ENCODE data around the gene MMD. TPM values are rescaled to one million over a fixed set of nuclear protein-coding genes. Genes with fewer than 3 reads are reported as not detected.

The MMD gene
- total and polyA plus RNA-seq, 2 donors from 2014 or later = 6.4 to 9.9 TPM

DNA sequence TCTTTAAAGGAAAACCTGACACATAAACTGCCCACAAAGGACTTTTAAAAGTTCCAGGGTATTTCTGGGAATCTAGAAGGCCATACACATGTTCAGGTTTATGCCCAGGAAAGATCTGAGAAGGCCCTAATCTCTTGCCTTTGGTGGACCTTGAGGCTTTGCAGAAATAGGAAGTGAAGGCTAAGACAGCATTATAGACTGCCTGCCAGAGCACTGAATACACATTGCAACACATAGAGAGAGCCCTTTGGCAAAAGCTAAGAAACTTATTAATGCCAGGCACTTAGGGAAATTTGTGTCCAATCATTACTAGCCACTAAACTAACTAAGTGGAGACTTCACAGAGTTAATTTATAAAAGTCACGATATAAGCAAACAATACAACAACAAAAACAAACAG lies 70.4 kb downstream of the MMD start:
- intact Hi-C loops (cut with DNase I) = loop anchor here (10.0 kb wide), 1 partner anchor 164 kb away; the partner anchor contains the start of gene SMIM36
- H3K9ac ChIP-seq (ENCODE audit: low read length in 3 of 3) = no peak overlapping the region
- peaks cover 0 to 4% (median 0%) of the 10 kb centered on the region in 3 donors for H3K9me3 ChIP-seq (ENCODE audit: control insufficient read depth in 2 of 3, insufficient read depth in 1 of 3, low read length in 3 of 3)
- no peaks in the 10 kb centered on the region for H3K36me3 ChIP-seq (ENCODE audit: control insufficient read depth in 2 of 3, insufficient read depth in 3 of 3, low read length in 3 of 3)
- DNase-seq (no peak), FAIRE-seq (no peak)
- no peak overlapping the region for H3K4me3 ChIP-seq (ENCODE audit: low read length in 3 of 3)
- peaks cover 0 to 6% (median 0%) of the 10 kb centered on the region in 3 donors for H3K4me1 ChIP-seq (ENCODE audit: control insufficient read depth in 2 of 3, insufficient read depth in 2 of 3, low read depth in 1 of 3, low read length in 3 of 3)
- TF ChIP-seq, protein P1, sequence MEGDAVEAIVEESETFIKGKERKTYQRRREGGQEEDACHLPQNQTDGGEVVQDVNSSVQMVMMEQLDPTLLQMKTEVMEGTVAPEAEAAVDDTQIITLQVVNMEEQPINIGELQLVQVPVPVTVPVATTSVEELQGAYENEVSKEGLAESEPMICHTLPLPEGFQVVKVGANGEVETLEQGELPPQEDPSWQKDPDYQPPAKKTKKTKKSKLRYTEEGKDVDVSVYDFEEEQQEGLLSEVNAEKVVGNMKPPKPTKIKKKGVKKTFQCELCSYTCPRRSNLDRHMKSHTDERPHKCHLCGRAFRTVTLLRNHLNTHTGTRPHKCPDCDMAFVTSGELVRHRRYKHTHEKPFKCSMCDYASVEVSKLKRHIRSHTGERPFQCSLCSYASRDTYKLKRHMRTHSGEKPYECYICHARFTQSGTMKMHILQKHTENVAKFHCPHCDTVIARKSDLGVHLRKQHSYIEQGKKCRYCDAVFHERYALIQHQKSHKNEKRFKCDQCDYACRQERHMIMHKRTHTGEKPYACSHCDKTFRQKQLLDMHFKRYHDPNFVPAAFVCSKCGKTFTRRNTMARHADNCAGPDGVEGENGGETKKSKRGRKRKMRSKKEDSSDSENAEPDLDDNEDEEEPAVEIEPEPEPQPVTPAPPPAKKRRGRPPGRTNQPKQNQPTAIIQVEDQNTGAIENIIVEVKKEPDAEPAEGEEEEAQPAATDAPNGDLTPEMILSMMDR (IDR thresholded peaks at IDR 0.05; ENCODE audit: borderline replicate concordance, extremely low read depth, insufficient read depth) = no peak
- no peaks in the 10 kb centered on the region for H3K27me3 ChIP-seq (ENCODE audit: control insufficient read depth, insufficient read depth, low read length)
- no peak overlapping the region for H3K27ac ChIP-seq (ENCODE audit: low read depth in 2 of 2, low read length in 2 of 2)

DNA sequence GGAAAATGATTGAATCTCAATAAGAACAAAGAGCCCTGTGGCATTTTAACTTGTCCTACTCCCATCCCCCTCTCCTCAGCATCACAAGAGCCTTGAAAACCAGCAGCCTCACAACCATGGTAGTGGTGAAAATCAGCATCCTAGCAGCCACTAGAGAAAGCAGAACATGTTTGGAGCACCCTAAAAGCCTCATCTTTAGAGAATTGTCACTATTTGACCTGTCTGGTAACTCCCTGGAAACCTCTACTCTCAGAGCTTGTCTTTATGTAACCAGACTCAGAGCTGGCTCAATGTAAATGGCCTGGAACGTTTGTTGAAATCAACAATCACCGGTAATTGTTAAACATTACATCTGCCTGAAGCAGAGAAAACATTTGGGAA lies 70.8 kb downstream of the MMD start:
- FAIRE-seq = no peak
- peak in 1 of 5 donors; percentile 9 for DNase-seq
- TF ChIP-seq, protein P1 (IDR thresholded peaks at IDR 0.05; ENCODE audit: borderline replicate concordance, extremely low read depth, insufficient read depth) = no peak
- Histone ChIP-seq H3K9me3 (ENCODE audit: control insufficient read depth in 2 of 3, insufficient read depth in 1 of 3, low read length in 3 of 3) (peaks cover 0 to 4% (median 0%) of the 10 kb centered on the region in 3 donors), H3K9ac (ENCODE audit: low read length in 3 of 3) (no peak overlapping the region), H3K4me1 (ENCODE audit: control insufficient read depth in 2 of 3, insufficient read depth in 2 of 3, low read depth in 1 of 3, low read length in 3 of 3) (peaks cover 0 to 6% (median 0%) of the 10 kb centered on the region in 3 donors), H3K36me3 (ENCODE audit: control insufficient read depth in 2 of 3, insufficient read depth in 3 of 3, low read length in 3 of 3) (no peaks in the 10 kb centered on the region), H3K4me3 (ENCODE audit: low read length in 3 of 3) (no peak overlapping the region), H3K27ac (ENCODE audit: low read depth in 2 of 2, low read length in 2 of 2) (no peak overlapping the region), H3K27me3 (ENCODE audit: control insufficient read depth, insufficient read depth, low read length) (no peaks in the 10 kb centered on the region)
- intact Hi-C loops (cut with DNase I) = loop anchor here (10.0 kb wide), 1 partner anchor 164 kb away; the partner anchor contains the start of gene SMIM36

DNA sequence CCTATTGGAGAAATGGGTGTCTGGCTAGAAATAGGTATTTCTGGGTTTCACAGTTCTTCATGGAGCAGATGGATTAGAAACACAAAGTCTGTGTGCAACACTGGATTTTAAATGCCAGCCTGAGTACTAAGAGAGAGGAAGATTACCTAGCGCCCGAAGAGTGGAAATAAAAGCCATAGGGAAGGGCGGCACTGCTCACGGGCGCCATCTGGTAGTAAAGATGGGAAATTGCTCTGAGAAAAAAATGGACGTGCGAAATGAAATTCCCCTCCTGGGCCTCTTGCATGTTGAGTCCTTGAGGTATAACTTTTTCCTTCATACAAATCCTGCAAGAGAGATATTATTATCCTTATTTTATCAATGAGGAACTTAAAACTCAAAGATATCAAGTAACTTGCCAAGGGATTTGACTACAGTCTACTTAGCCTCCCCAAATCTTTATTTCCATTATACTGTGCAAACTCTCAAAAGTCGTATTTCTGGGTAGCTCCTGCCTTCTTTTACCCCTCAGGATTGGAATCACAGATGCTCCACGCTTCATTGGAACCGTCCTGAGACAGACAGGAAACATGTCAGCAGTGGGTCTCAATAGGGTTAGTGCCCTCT lies 72.8 kb downstream of the MMD start:
- intact Hi-C loops (cut with DNase I) = no loop called here
- TF ChIP-seq, protein P1 (IDR thresholded peaks at IDR 0.05; ENCODE audit: borderline replicate concordance, extremely low read depth, insufficient read depth) = peak; percentile 84
- no peaks in the 10 kb centered on the region for H3K27me3 ChIP-seq (ENCODE audit: control insufficient read depth, insufficient read depth, low read length)
- H3K4me1 ChIP-seq (ENCODE audit: control insufficient read depth in 2 of 3, insufficient read depth in 2 of 3, low read depth in 1 of 3, low read length in 3 of 3) = peaks cover 0 to 6% (median 0%) of the 10 kb centered on the region in 3 donors
- no peak overlapping the region for H3K27ac ChIP-seq (ENCODE audit: low read depth in 2 of 2, low read length in 2 of 2)
- peak; percentile 79 for FAIRE-seq
- H3K9me3 ChIP-seq (ENCODE audit: control insufficient read depth in 2 of 3, insufficient read depth in 1 of 3, low read length in 3 of 3) = peaks cover 0 to 4% (median 0%) of the 10 kb centered on the region in 3 donors
- no peak overlapping the region for H3K4me3 ChIP-seq (ENCODE audit: low read length in 3 of 3)
- DNase-seq = peak in 4 of 5 donors; percentile 53 to 83 (median 71)
- peak overlapping the region in 1 of 3 donors; percentile 39 for H3K9ac ChIP-seq (ENCODE audit: low read length in 3 of 3)
- no peaks in the 10 kb centered on the region for H3K36me3 ChIP-seq (ENCODE audit: control insufficient read depth in 2 of 3, insufficient read depth in 3 of 3, low read length in 3 of 3)

Data from kidney (tissue), 14 donors.